Endodermal cell (in vitro differentiated cells): ENCODE measurements around the gene CRYGD. TPM values are rescaled to one million over a fixed set of nuclear protein-coding genes. Genes with fewer than 3 reads are reported as not detected.

Experiments used
- DNase-seq: peaks from one replicate; pipeline ENCODE4 v3.0.0-alpha.2; 2017
- H3K27ac ChIP-seq: 2 replicates; pipeline ENCODE4 v1.5.1; 2013; ENCODE audit warnings: mild to moderate bottlenecking, low read depth, low read length, moderate library complexity
- H3K27me3 ChIP-seq: 2 replicates; pipeline ENCODE4 v1.6.1; 2013; ENCODE audit warnings: mild to moderate bottlenecking, low read length, moderate library complexity; ENCODE audit not compliant: insufficient read depth, control insufficient read depth, poor library complexity, severe bottlenecking
- H3K36me3 ChIP-seq: 2 replicates; pipeline ENCODE4 v1.7.0; 2013; ENCODE audit warnings: mild to moderate bottlenecking, low read length, moderate library complexity; ENCODE audit not compliant: control insufficient read depth, insufficient read depth
- H3K4me1 ChIP-seq: one replicate; pipeline ENCODE4 v1.7.0; 2013; ENCODE audit warnings: low read length; ENCODE audit not compliant: control insufficient read depth, insufficient read depth
- H3K4me3 ChIP-seq: 2 replicates; pipeline ENCODE4 v1.5.1; 2013; ENCODE audit warnings: mild to moderate bottlenecking, low read length, moderate library complexity
- H3K9ac ChIP-seq: 2 replicates; pipeline ENCODE4 v1.6.1; 2013; ENCODE audit warnings: mild to moderate bottlenecking, low read length, moderate library complexity; ENCODE audit not compliant: poor library complexity, severe bottlenecking; ENCODE audit errors: extremely low read depth
- H3K9me3 ChIP-seq: 2 replicates; pipeline ENCODE4 v1.6.1; 2013; ENCODE audit warnings: mild to moderate bottlenecking, low read length, moderate library complexity; ENCODE audit not compliant: control insufficient read depth
- H3K27ac Mint-ChIP-seq: 2 replicates; pipeline ENCODE4 v1.8.0; 2020; ENCODE audit warnings: mixed read lengths
- H3K27me3 Mint-ChIP-seq: 2 replicates; pipeline ENCODE4 v1.8.0; 2021; ENCODE audit warnings: mild to moderate bottlenecking, mixed read lengths; ENCODE audit not compliant: insufficient read depth
- H3K36me3 Mint-ChIP-seq: 2 replicates; pipeline ENCODE4 v1.8.0; 2020; ENCODE audit warnings: low read depth, mixed read lengths
- H3K4me1 Mint-ChIP-seq: 2 replicates; pipeline ENCODE4 v1.8.0; 2020; ENCODE audit warnings: mixed read lengths
- H3K4me3 Mint-ChIP-seq: 2 replicates; pipeline ENCODE4 v1.8.0; 2020; ENCODE audit warnings: mild to moderate bottlenecking, moderate library complexity, mixed read lengths
- H3K9me3 Mint-ChIP-seq: 2 replicates; pipeline ENCODE4 v1.8.0; 2020; ENCODE audit warnings: mild to moderate bottlenecking, mixed read lengths
- WGBS, 2 experiments: methylation state at CpG; one replicate each; pipeline versions ENCODE4 v1.1.5 to v1.1.7; 2013; ENCODE audit warnings: missing lambda C conversion rate in 2 of 2, mixed read lengths in 1 of 2; ENCODE audit not compliant: insufficient coverage in 1 of 2, insufficient read length in 1 of 2; 5-methylcytosine and 5-hydroxymethylcytosine counted together
- total RNA-seq, 2 donors: library from RNA; stranded (reverse); fragmentation: NEBNext Ultra II Directional in 1 of 2; extraction: Animal tissue kit (Norgen Biotek cat#: 25700) in 1 of 2; gene quantifications; 2 replicates in 1 of 2; 3 replicates in 1 of 2; pipeline ENCODE4 v1.2.1, GENCODE V29; 2021
- TF ChIP-seq, protein P1 (sequence below): fragments of 200-600 bp; sonication (generic); conservative IDR thresholded peaks from 2 replicates; pipeline ENCODE4 v1.5.0; 2021; ENCODE audit warnings: antibody characterized with exemption, mild to moderate bottlenecking

Gene CRYGD
- total RNA-seq, 2 donors from 2014 or later = 2.2 TPM; not detected in 1

DNA sequence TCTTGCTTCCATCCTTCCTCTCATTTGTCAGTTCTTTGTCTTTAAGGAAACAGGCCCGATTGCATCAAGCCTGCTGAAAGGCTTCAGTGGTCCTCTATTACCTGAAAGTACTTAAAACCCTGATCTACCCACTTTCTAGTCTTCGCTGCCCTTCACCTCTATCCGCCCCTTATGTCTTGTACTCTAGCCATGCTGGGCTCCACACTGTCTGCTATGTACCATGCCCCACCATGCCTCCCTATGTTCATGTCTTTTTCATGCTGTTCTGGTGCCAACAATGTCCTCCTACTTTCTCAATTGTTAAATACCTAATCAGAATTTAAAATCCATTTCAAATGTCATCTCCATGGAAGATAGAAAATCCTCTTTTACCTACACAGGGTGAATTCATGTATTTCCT, 28.2 kb downstream of the CRYGD start:
- WGBS, 2 experiments = 91 to 94% methylated on average over 3 of the region's 3 CpGs
- H3K4me3 ChIP-seq = no peak overlapping the region
- no peaks in the 10 kb centered on the region for H3K9me3 ChIP-seq
- Mint-ChIP-seq H3K36me3 (no peaks in the 10 kb centered on the region), H3K9me3 (no peaks in the 10 kb centered on the region), H3K27ac (no peak overlapping the region), H3K27me3 (no peaks in the 10 kb centered on the region), H3K4me1 (peaks cover 3% of the 10 kb centered on the region), H3K4me3 (no peak overlapping the region)
- no peaks in the 10 kb centered on the region for H3K4me1 ChIP-seq
- no peaks in the 10 kb centered on the region for H3K36me3 ChIP-seq
- no peak for DNase-seq
- TF ChIP-seq, protein P1, sequence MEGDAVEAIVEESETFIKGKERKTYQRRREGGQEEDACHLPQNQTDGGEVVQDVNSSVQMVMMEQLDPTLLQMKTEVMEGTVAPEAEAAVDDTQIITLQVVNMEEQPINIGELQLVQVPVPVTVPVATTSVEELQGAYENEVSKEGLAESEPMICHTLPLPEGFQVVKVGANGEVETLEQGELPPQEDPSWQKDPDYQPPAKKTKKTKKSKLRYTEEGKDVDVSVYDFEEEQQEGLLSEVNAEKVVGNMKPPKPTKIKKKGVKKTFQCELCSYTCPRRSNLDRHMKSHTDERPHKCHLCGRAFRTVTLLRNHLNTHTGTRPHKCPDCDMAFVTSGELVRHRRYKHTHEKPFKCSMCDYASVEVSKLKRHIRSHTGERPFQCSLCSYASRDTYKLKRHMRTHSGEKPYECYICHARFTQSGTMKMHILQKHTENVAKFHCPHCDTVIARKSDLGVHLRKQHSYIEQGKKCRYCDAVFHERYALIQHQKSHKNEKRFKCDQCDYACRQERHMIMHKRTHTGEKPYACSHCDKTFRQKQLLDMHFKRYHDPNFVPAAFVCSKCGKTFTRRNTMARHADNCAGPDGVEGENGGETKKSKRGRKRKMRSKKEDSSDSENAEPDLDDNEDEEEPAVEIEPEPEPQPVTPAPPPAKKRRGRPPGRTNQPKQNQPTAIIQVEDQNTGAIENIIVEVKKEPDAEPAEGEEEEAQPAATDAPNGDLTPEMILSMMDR = no peak
- no peaks in the 10 kb centered on the region for H3K27me3 ChIP-seq
- H3K27ac ChIP-seq = no peak overlapping the region
- no peak overlapping the region for H3K9ac ChIP-seq

DNA sequence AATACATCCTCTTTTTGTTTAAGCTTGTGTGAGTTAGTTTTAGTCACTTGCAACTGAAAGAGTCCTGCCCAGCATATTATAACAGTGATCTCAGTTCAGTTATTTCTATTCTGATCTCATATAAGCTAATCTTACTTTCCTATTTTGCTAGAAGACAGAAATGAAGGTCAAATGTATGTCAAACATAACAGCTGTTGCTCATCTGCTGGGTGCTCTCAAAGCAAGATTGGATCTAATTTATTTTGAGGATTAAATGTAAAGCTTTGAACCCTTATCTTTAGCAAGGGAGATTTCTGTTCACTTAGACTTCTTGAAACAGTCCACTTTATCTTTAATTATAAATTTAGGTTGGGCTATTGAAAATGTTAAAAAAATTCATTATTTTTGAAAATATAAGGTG, 31.2 kb downstream of the CRYGD start:
- Mint-ChIP-seq H3K9me3 (no peaks in the 10 kb centered on the region), H3K4me3 (no peak overlapping the region), H3K4me1 (peaks cover 1% of the 10 kb centered on the region), H3K27me3 (no peaks in the 10 kb centered on the region), H3K27ac (no peak overlapping the region), H3K36me3 (no peaks in the 10 kb centered on the region)
- no peaks in the 10 kb centered on the region for H3K4me1 ChIP-seq
- H3K9me3 ChIP-seq = no peaks in the 10 kb centered on the region
- DNase-seq = no peak
- no peak overlapping the region for H3K4me3 ChIP-seq
- TF ChIP-seq, protein P1 = no peak
- H3K27ac ChIP-seq = no peak overlapping the region
- H3K36me3 ChIP-seq = no peaks in the 10 kb centered on the region
- no peaks in the 10 kb centered on the region for H3K27me3 ChIP-seq
- no peak overlapping the region for H3K9ac ChIP-seq

DNA sequence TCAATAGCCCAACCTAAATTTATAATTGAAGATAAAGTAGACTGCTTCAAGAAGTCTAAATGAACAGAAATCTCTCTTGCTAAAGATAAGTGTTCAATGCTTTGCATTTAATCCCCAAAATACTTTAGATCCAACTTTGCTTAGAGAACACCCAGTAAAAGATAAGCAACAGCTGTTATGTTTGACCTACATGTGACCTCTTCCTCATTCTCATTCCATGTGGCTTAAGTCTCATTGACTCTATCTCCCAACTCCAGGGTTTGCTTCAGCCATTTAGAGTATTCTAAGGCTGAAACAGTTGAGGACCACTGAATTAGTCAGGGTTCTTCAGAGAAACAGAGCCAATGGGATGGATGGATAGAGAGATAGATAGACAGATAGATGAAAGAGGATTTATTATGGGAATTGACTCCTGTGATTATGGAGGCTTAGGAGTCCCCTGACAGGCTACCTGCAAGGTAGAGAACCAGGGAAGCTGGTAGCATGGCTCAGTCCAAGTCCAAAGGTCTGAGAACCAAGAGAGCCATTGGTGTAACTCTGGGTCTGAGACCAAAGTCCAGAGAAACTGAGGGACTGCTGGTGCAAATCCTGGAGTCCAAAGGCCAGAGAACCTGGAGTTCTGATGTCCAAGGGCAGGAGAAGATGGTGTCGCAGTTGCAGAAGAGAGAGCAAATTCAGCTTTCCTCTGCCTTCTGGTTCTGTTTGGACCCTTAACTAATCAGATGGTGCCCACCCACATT, 32.1 kb downstream of the CRYGD start:
- Histone ChIP-seq H3K4me1 (no peaks in the 10 kb centered on the region), H3K9ac (no peak overlapping the region), H3K27ac (no peak overlapping the region), H3K27me3 (no peaks in the 10 kb centered on the region), H3K36me3 (no peaks in the 10 kb centered on the region), H3K4me3 (no peak overlapping the region), H3K9me3 (no peaks in the 10 kb centered on the region)
- Mint-ChIP-seq H3K4me1 (no peaks in the 10 kb centered on the region), H3K36me3 (no peaks in the 10 kb centered on the region), H3K4me3 (no peak overlapping the region), H3K9me3 (no peaks in the 10 kb centered on the region), H3K27ac (no peak overlapping the region), H3K27me3 (no peaks in the 10 kb centered on the region)
- WGBS, 2 experiments = 100% methylated on average over 1 of the region's 1 CpG
- no peak for DNase-seq
- TF ChIP-seq, protein P1 = no peak
